Endothelial cell of coronary artery (primary cell): Measurements from ENCODE around the gene LGSN. TPM values are rescaled to one million over a fixed set of nuclear protein-coding genes. Genes with fewer than 3 reads are reported as not detected.

Experiments used
- total RNA-seq: library from RNA; depleted of rRNA; stranded (reverse); fragments of >200 nt; gene quantifications from 2 replicates; pipeline ENCODE4 v1.2.3, GENCODE V29; 2014

The LGSN gene, protein sequence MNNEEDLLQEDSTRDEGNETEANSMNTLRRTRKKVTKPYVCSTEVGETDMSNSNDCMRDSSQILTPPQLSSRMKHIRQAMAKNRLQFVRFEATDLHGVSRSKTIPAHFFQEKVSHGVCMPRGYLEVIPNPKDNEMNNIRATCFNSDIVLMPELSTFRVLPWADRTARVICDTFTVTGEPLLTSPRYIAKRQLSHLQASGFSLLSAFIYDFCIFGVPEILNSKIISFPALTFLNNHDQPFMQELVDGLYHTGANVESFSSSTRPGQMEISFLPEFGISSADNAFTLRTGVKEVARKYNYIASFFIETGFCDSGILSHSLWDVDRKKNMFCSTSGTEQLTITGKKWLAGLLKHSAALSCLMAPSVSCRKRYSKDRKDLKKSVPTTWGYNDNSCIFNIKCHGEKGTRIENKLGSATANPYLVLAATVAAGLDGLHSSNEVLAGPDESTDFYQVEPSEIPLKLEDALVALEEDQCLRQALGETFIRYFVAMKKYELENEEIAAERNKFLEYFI
- not detected in 2 replicates for total RNA-seq

DNA sequence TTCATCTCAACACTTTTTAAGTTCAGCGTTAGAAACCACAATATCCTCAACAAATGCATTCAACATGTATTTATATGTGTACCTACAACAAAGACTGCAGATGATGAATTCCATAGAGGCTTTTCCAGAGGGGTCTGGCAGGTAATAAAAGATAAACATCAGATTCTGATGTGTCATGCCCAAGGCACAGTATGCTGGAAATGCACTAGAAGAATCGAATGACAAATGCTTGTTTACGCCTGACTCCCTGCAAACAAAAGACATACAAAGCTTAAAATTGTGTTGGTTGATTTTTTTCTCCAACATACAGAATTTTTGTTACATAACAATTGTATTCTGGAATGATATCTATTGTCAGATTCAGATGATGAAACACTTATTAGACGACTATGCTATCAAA lies at the start of gene LGSN:
Gene LGSN, minus strand, starts transcription at position 45 of the 400 bp plus-strand sequence. Its CDS starts 40 bp downstream, at position 5.

Other genes with a start within 250 kb of the LGSN start
- gene FKBP1C, start 108.5 kb downstream of the LGSN start, total RNA-seq = 0.28 and 1.6 TPM in 2 replicates